H1 (cell line): ENCODE results near the gene PBX1. TPM values are rescaled to one million over a fixed set of nuclear protein-coding genes. Genes with fewer than 3 reads are reported as not detected.

ENCODE experiments used
- CTCF ChIA-PET: fragments of 300-600 bp; sonication (Branson Sonifier 250); formaldehyde crosslinking; loops from one replicate; lab custom pipeline; 2021; ENCODE audit not compliant: partially characterized antibody; lab: Charles Lee
- POLR2A ChIA-PET: fragments of 300-600 bp; sonication (Branson Sonifier 250); formaldehyde crosslinking; loops from one replicate; lab custom pipeline; 2021; ENCODE audit warnings: inconsistent platforms; ENCODE audit not compliant: partially characterized antibody; lab: Charles Lee
- DNase-seq, 2 experiments: peaks; one replicate each; pipeline versions ENCODE4 v3.0.0 to v3.0.0-alpha.2; 2010 to 2022; ENCODE audit warnings: low spot score in 2 of 2, low read depth in 1 of 2, mixed read lengths in 1 of 2
- FAIRE-seq: peaks from 2 replicates; lab custom pipeline; 2011; peaks lifted over from hg19 to GRCh38; lab: Jason Lieb, UNC
- H2AFZ ChIP-seq: 2 replicates; pipeline ENCODE4 v1.8.1; 2012; ENCODE audit warnings: low read length, inconsistent platforms
- H2AK5ac ChIP-seq: 2 replicates; pipeline ENCODE4 v1.6.1; 2013; ENCODE audit warnings: low read depth, low read length
- H2BK120ac ChIP-seq: replicated peaks from 2 replicates; pipeline ENCODE3; 2013; ENCODE audit warnings: low read depth, low read length, inconsistent platforms
- H2BK12ac ChIP-seq: 2 replicates; pipeline ENCODE4 v1.6.1; 2013; ENCODE audit warnings: low read depth, low read length
- H2BK15ac ChIP-seq: 2 replicates; pipeline ENCODE4 v1.6.1; 2013; ENCODE audit warnings: low read length
- H2BK20ac ChIP-seq: 2 replicates; pipeline ENCODE4 v1.6.1; 2013; ENCODE audit warnings: low read length
- H2BK5ac ChIP-seq: 2 replicates; pipeline ENCODE4 v1.6.1; 2013; ENCODE audit warnings: low read depth, low read length
- H3K14ac ChIP-seq: 2 replicates; pipeline ENCODE4 v1.6.1; 2013; ENCODE audit warnings: inconsistent platforms; ENCODE audit not compliant: insufficient read length
- H3K18ac ChIP-seq: 2 replicates; pipeline ENCODE4 v1.6.1; 2013; ENCODE audit warnings: low read length; ENCODE audit errors: extremely low read depth
- H3K23ac ChIP-seq: 2 replicates; pipeline ENCODE4 v1.6.1; 2013; ENCODE audit warnings: inconsistent platforms; ENCODE audit not compliant: insufficient read length
- H3K23me2 ChIP-seq: 2 replicates; pipeline ENCODE4 v1.6.1; 2013; ENCODE audit warnings: low read depth, low read length
- H3K27ac ChIP-seq: 2 replicates; pipeline ENCODE4 v1.6.1; 2011; ENCODE audit warnings: low read depth, low read length, inconsistent platforms
- H3K27me3 ChIP-seq, 4 experiments: replicated peaks in 1 of 4; 1 replicate in 1 of 4; 2 replicates in 3 of 4; pipeline versions ENCODE4 v1.6.1 to v1.8.1; 2011 to 2013; ENCODE audit warnings: low read length in 3 of 4, mild to moderate bottlenecking in 3 of 4, inconsistent platforms in 2 of 4, mixed read lengths in 2 of 4, moderate library complexity in 1 of 4; ENCODE audit not compliant: control insufficient read depth in 3 of 4, insufficient read depth in 3 of 4; ENCODE audit errors: extremely low read depth in 1 of 4
- H3K36me3 ChIP-seq, 4 experiments: 2 replicates each; pipeline versions ENCODE4 v1.6.1 to v1.8.1; 2011 to 2013; ENCODE audit warnings: mild to moderate bottlenecking in 4 of 4, low read length in 3 of 4, moderate library complexity in 2 of 4, control low read depth in 1 of 4, inconsistent platforms in 1 of 4; ENCODE audit not compliant: insufficient read depth in 4 of 4, control insufficient read depth in 2 of 4
- H3K4ac ChIP-seq: replicated peaks from 2 replicates; pipeline ENCODE3; 2013; ENCODE audit warnings: low read length, low read depth, mixed read lengths, inconsistent platforms; ENCODE audit not compliant: insufficient read length
- H3K4me1 ChIP-seq, 4 experiments: replicated peaks in 1 of 4; 1 replicate in 1 of 4; 2 replicates in 3 of 4; pipeline versions ENCODE4 v1.6.1 to v1.8.1; 2011 to 2013; ENCODE audit warnings: low read length in 3 of 4, inconsistent platforms in 2 of 4, mixed read lengths in 1 of 4; ENCODE audit not compliant: insufficient read depth in 4 of 4, control insufficient read depth in 3 of 4
- H3K4me2 ChIP-seq, 2 experiments: 2 replicates each; pipeline versions ENCODE4 v1.6.1 to v1.8.1; 2011 to 2013; ENCODE audit warnings: low read depth in 2 of 2, low read length in 2 of 2, control low read depth in 1 of 2, inconsistent platforms in 1 of 2, mild to moderate bottlenecking in 1 of 2; ENCODE audit not compliant: insufficient read depth in 1 of 2
- H3K4me3 ChIP-seq, 4 experiments: fragments of 200-600, 300-600 bp in 1 of 4; sonication (generic), shearing (Covaris generic), sonication (Bioruptor Twin) in 1 of 4; 2 replicates each; pipeline versions ENCODE4 v1.5.1 to v1.8.1; 2011 to 2016; ENCODE audit warnings: low read length in 4 of 4, low read depth in 3 of 4, control low read depth in 2 of 4, inconsistent platforms in 2 of 4, mild to moderate bottlenecking in 2 of 4, mixed read lengths in 1 of 4, moderate library complexity in 1 of 4; ENCODE audit not compliant: insufficient read depth in 2 of 4; ENCODE audit errors: extremely low read depth in 1 of 4
- H3K56ac ChIP-seq: replicated peaks from 2 replicates; pipeline ENCODE3; 2013; ENCODE audit warnings: low read depth, mild to moderate bottlenecking, mixed read lengths, low read length, inconsistent platforms; ENCODE audit not compliant: insufficient read length
- H3K79me1 ChIP-seq: 2 replicates; pipeline ENCODE4 v1.6.1; 2013; ENCODE audit warnings: low read depth, low read length, control low read depth
- H3K79me2 ChIP-seq, 2 experiments: 2 replicates each; pipeline versions ENCODE4 v1.6.1 to v1.8.1; 2012 to 2013; ENCODE audit warnings: low read length in 2 of 2, mild to moderate bottlenecking in 2 of 2, inconsistent platforms in 1 of 2; ENCODE audit not compliant: insufficient read depth in 2 of 2, control insufficient read depth in 1 of 2
- H3K9ac ChIP-seq, 4 experiments: replicated peaks in 1 of 4; 1 replicate in 1 of 4; 2 replicates in 3 of 4; pipeline versions ENCODE4 v1.6.1 to v1.8.1; 2011 to 2013; ENCODE audit warnings: low read depth in 3 of 4, low read length in 3 of 4, control low read depth in 2 of 4, mild to moderate bottlenecking in 2 of 4, moderate library complexity in 2 of 4, inconsistent platforms in 1 of 4; ENCODE audit errors: extremely low read depth in 1 of 4
- H3K9me3 ChIP-seq, 2 experiments: 2 replicates each; pipeline versions ENCODE4 v1.6.1 to v1.8.1; 2012 to 2013; ENCODE audit warnings: mild to moderate bottlenecking in 2 of 2, moderate library complexity in 2 of 2, control low read depth in 1 of 2, inconsistent platforms in 1 of 2, low read depth in 1 of 2, low read length in 1 of 2, mixed read lengths in 1 of 2; ENCODE audit not compliant: insufficient read depth in 2 of 2
- H4K20me1 ChIP-seq, 2 experiments: replicated peaks in 1 of 2; 2 replicates each; pipeline versions ENCODE3 to v1.8.1; 2011 to 2013; ENCODE audit warnings: inconsistent platforms in 2 of 2, low read length in 2 of 2, mild to moderate bottlenecking in 1 of 2; ENCODE audit not compliant: insufficient read depth in 2 of 2, control insufficient read depth in 1 of 2
- H4K5ac ChIP-seq: 2 replicates; pipeline ENCODE4 v1.6.1; 2013; ENCODE audit warnings: low read length, low read depth, mixed read lengths, inconsistent platforms; ENCODE audit not compliant: insufficient read length
- H4K8ac ChIP-seq: 2 replicates; pipeline ENCODE4 v1.8.0; 2013; ENCODE audit warnings: mild to moderate bottlenecking, moderate library complexity, low read length, inconsistent platforms; ENCODE audit not compliant: insufficient read depth; ENCODE audit errors: extremely low read depth
- H4K91ac ChIP-seq: replicated peaks from 2 replicates; pipeline ENCODE3; 2013; ENCODE audit warnings: low read length, mixed read lengths, inconsistent platforms; ENCODE audit not compliant: insufficient read length
- CTBP2 ChIP-seq: IDR thresholded peaks from 2 replicates; pipeline ENCODE4 v1.7.0; 2011; ENCODE audit warnings: borderline replicate concordance, mild to moderate bottlenecking, moderate library complexity, mixed read lengths, low read length; ENCODE audit not compliant: insufficient read depth, insufficient read length
- SAP30 ChIP-seq: fragments of 300-600 bp; sonication (generic); IDR thresholded peaks from 2 replicates; pipeline ENCODE4 v1.7.1; 2012; ENCODE audit warnings: low read length, moderate library complexity, mild to moderate bottlenecking, inconsistent platforms; ENCODE audit not compliant: insufficient read depth, insufficient replicate concordance
- SP1 ChIP-seq: IDR thresholded peaks from 2 replicates; pipeline ENCODE4 v1.6.1; 2011; ENCODE audit warnings: low read depth, low read length
- WGBS, 2 experiments: shearing (Covaris generic) in 1 of 2; methylation state at CpG; one replicate each; pipeline versions ENCODE4 v1.1.6 to v1.1.7; 2013 to 2015; ENCODE audit warnings: low lambda C conversion rate in 2 of 2, mixed read lengths in 2 of 2, inconsistent platforms in 1 of 2, low coverage in 1 of 2, missing lambda C conversion rate in 1 of 2; ENCODE audit not compliant: insufficient replicate concordance in 2 of 2, insufficient coverage in 1 of 2, insufficient read length in 1 of 2; ENCODE audit errors: extremely low coverage in 1 of 2, missing lambda C conversion rate in 1 of 2; 5-methylcytosine and 5-hydroxymethylcytosine counted together
- polyA plus RNA-seq, 7 experiments: library from polyadenylated mRNA; depleted of rRNA in 3 of 7; stranded (reverse) in 5 of 7; unstranded in 2 of 7; fragments of >200 nt in 5 of 7; fragments of 200-250 nt in 2 of 7; gene quantifications; 1 replicate in 5 of 7; 2 replicates in 1 of 7; 4 replicates in 1 of 7; pipeline versions ENCODE4 v1.2.1 to v1.2.3, GENCODE V29; 2011 to 2013; ENCODE audit warnings: missing spikeins in 2 of 7, mixed read lengths in 2 of 7
- total RNA-seq: library from RNA; stranded (reverse); fragmentation: NEBNext Ultra II Directional; extraction: Animal tissue kit (Norgen Biotek cat#: 25700); gene quantifications from 2 replicates; pipeline ENCODE4 v1.2.1, GENCODE V29; 2021

The PBX1 gene
- total and polyA plus RNA-seq, 2 of the 8 experiments (the other 6 are each of a cell fraction or from before 2014, with no cell fraction given): 87.4 to 124 TPM

DNA sequence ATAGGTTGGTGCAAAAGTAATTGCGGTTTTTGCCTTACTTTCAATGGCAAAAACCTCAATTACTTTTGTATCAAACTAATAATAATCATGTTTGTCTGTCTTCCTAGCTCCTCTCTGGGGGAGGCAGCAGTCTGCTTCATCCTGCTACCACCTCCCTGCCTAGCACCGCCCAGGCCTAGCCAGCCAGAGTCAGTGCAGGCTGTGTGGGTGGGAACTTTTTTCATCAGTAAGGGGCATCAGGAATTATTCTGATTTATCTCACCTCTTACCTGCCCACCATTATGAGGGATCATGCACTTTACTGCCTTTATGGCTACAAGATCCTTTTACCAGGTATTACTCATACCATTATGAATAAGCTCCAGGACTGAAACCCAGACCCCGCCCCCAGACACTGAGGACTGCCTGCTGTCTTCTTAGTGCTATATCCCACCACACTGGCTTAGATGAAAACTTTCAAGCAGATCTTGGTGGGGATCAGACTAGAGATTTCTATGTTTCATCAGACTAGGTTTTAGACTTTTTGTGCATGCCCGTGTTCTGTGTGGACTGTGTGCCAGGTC, 116.4 kb downstream of the PBX1 start:
- Histone ChIP-seq H3K9me3 (no peaks in the 10 kb centered on the region), H3K4me3 (no peak overlapping the region), H2AK5ac (no peak overlapping the region), H4K91ac (no peak overlapping the region), H3K23ac (no peak overlapping the region), H3K9ac (no peak overlapping the region), H2BK120ac (no peak overlapping the region), H3K36me3 (peaks cover 0 to 6% (median 4%) of the 10 kb centered on the region in 4 experiments; a peak in 5 of 8 replicates), H3K14ac (no peak overlapping the region), H3K23me2 (no peaks in the 10 kb centered on the region), H2BK12ac (no peak overlapping the region), H2BK20ac (no peak overlapping the region), H3K79me1 (peaks cover 10% of the 10 kb centered on the region), H3K27ac (no peak overlapping the region), H4K5ac (no peak overlapping the region), H3K4me1 (peaks cover 5 to 16% (median 12%) of the 10 kb centered on the region in 4 experiments; a peak in 5 of 7 replicates), H3K18ac (no peak overlapping the region), H4K8ac (no peak overlapping the region), H3K4me2 (no peak overlapping the region), H2BK15ac (no peak overlapping the region), H3K4ac (no peak overlapping the region), H2AFZ (no peak overlapping the region), H2BK5ac (no peak overlapping the region), H3K79me2 (peaks cover 4 to 91% of the 10 kb centered on the region in 2 experiments; a peak in 3 of 4 replicates), H3K56ac (no peak overlapping the region), H4K20me1 (peaks cover 3 to 6% of the 10 kb centered on the region in 2 experiments), H3K27me3 (no peaks in the 10 kb centered on the region)
- 83% methylated on average over 4 of the region's 4 CpGs; no CpG with 5 or more reads in 1 of the 2 experiments for WGBS, 2 experiments
- ChIA-PET POLR2A (no interaction called here), CTCF (interaction anchor here (0.7 to 5.9 kb wide), 13 partner anchors 8 to 114 kb away, joined by 3 to 56 read pairs (median 18); no protein-coding TSS in a partner anchor)
- DNase-seq (no peak), FAIRE-seq (no peak)
- TF ChIP-seq SAP30 (no peak), CTBP2 (no peak), SP1 (no peak)
